HUDEP-2 (cell line): Measurements from ENCODE around the gene CFAP410.

Experiments used
- DNase-seq, 76 experiments: peaks; one replicate each; lab custom pipeline; 2025; ENCODE audit not compliant: unreplicated experiment in 76 of 76; lab: John Stamatoyannopoulos, UW

CFAP410 gene

DNA sequence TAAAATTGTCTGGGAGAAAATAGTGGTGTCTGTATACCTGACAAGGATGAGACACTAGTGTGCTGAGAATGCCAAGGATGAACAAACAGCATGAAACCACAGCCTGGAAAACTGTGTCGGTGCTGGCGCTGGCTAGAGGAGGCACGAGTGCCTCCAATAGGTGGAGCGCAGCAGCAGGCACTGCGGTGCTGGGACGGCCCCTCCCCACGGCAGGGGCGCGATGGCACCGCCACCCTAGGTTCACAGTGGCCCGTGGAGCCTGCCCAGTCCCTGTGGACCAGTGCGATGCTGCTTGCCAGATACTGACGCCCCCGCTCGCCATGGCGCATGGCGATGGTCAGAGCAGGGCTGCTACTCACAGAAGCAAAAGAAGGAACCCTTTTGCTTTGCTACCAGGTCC lies 6.8 kb downstream of the CFAP410 start:
- DNase-seq: no peak

DNA sequence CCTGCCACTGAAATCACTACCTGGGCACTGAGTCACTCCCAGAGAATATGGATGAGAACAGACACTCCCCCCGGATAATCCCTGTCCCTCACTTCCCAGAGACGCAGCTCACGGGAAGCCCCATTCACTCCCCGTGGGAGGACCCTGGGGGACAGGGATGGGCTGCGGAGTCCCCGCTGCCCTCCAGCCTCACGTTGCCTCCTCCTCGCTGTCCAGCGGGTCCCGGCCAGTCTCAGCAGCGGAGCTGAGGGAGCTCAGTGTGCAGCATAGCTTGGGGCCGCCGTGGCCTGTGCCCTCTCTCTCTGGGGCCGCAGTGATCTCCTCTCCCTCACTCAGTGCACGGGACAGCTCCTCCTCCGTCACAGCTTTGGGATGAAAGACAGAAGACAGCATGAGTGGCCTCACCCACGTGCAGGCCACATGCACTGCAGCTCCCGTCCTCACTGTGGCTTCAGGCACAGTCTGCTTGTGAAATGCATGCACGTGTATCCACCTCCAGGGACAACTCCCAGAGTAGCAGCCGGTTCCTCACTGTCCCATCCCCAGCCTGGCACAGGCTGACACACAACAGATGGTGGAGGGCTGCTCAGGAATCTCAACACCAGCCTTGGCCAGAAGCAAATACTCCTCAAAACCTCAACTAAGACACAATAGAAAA lies 7.4 kb downstream of the CFAP410 start:
- DNase-seq: no peak

DNA sequence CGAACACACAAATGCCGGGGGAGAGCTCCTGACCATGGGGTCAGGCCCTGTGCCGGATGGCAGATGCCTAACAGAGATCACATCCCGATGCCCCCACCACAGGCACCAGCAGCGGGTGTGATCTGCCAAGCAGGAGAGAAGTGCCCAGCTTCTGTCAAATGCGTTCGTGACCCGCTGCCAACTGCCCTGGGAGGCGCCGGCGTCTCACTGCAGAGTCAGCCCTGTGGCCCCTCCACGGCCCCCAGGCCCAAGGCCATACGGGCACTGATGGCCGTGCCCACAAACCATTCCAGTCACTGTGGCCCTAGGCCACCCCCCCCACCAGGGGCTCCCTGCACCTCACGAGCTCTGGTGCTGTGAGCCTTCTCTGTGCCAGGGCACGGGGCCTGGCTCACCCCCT lies 8.0 kb downstream of the CFAP410 start:
- DNase-seq: no peak

DNA sequence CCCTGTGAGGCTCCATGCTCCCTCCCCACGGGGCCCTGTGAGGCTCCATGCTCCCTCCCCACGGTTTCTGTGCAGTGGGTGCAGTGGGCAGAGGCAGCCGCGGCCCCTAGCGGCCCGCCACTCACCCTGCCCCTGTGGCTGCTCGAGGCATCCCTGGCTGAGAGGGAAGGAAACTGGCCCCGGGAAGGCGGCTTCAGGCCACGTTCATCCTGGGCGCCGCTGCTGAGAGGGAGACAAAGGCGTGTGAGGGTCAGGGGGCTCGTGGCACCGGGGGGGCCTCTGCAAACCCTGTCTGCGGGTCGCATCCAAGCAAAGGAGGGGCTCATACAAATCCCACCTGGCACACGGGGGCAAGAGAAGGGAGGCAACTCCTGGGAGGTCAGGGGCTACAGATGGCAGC lies 8.5 kb downstream of the CFAP410 start:
- DNase-seq: no peak

DNA sequence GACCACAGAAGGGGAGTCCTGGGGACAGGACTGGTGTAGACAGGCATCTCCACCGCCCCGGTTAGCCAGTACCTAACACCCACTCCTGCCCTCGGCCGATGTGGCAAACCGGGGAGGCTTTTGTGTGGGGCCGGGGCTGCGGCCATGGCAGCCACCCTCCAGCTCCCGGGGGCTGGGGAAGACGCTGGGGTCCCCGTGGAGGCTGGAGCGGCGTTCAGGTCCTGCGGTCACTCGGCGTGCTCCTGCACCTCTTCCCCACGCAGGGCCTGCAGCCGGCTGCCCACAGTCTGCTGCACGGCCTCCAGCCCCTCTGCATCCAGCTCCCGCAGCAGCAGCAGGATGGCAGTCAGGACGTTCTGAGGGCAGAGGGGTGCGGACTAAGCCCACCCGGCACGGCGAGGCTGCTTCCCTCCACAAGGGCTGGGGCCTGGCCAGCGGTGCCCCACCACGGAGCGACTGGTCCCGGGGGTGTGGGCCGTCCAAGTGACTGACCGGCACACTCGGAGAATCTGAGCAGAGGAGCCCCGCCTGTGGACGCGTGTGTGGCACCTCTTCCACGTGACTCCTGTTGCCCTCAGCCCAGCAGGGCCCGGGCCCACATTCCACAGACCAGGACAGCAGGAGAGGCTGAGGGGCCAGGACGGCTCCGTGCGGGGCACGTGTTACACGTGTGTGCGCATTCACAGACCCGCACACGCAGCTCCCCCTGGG lies 9.1 kb downstream of the CFAP410 start:
- DNase-seq: no peak

DNA sequence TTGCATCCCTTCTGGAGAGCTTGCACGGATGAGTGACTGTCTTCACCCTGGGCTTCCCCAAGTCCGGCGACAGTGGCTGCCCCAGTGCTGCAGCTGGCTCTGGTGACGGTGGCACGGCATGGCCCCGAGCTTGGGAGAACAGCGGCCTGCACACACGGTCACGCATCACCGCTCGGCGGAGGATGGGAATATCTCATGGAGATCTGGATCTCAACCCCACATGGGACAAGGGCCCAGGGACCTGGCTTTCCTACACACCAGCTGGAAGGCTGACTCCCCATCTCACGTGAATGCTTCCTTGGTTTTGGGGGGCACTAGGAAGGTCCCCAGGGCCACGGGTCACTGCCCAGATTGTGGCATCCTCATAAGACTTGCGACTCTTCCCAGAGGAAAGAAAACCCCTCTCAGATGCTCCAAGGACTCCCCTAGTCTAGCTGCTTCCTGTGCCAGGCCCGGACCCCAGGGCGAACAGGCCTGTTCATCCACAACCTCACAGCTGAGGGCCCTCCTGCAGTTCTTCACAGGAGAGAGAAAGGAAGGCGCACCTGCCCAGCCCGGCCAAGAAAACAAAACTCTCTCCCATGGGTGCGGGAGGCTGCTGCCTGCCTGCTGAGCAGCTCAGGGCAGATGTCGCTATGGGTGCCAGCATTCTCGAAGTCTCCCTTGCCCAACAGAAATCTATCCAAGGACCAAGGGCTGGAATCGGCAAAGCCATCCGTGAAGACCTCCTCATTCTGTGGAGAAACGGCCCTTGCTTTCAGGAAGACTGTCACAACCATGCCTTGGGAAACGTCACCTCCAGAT lies 9.9 kb downstream of the CFAP410 start:
- no peak for DNase-seq

DNA sequence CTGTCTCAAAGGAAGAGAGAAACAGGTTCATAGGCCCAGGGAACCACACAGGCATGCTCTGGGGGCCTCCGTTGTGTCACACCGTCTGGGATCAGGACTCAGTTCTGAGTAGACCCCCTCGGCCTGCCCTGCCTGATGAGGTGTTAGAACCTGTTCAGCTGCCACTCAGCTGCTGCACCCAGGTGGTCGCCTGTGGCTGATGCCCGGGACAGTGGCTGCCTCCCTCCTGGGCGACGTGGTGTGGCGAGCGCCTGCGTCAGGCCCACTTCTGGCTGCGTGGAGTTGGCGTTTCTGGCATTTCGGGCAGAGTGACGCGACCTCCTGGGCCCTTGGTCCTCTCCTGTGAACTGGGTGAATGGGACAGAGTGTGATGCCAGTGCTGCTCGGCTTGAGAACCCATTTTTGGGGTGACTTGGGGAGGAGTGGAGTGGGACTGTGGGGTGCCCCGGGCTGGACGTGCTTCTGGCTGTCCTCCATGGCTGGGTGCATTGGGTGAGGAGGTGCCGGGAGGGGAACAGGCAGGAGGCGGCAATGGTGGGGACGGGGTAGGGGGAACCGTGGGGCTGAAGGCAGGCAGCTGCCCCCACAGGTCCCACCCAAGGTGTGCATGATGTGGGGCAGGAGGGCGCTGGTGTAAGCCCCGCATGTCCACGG lies 10.8 kb downstream of the CFAP410 start:
- no peak for DNase-seq

DNA sequence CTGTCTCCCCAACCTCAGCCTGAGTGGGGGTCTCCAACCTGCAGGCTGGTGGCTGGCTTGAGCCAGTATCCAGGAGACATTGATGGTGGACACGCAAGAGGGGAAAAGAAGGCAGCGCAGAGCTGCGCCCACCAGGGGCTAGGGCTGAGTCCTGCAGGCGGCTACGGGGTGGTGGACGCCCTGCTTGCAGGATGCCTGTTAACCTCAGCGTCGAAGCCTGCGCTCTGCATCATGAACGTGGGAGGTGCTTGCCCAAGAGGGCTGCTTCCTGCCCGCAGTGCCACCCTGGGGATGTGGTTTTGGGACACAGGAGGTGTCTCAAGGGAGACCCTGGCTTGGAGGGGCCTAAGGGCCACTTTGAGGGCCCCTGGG lies 11.6 kb downstream of the CFAP410 start:
- no peak for DNase-seq

DNA sequence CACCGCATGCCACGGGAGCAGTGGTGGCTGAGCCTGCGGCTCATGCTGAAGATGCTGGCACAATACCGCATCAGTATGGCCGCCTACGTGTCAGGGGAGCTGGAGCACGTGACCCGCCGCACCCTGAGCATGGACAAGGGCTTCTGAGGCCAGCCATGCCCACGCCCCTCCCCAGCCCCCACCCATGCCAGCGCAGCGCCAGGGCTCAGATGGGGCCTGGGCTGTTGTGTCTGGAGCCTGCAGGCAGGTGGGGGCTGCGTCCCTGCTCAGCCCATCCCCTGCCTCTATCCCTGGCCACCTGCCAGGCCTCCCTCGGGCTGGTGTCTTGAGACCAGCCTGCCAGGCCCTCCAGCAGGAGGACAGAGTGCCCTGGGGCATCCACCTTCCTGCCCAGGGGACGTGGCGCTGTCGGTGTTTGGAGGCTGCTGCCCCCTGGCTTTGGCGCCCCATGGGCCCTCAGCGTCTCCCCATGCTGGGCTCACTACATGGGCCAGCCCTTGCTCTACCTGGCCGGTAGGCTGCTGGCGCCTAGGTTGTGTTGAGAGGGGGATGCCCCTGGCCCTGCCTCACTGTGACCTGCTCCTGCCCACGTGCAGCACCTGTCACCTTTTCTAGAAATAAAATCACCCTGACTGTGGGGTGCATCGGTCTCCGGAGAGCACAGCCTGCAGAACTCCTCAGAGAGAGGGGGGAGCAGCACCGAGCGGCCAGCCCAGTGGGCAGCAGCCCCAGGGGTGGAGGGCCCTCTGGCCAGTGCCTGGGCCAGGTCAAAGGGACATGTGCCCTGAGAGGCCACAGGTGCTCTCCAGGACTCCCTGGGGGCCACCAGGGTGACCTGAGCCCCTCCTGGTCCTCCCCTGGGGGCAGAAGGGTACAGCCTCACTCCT lies 12.2 kb downstream of the CFAP410 start:
- DNase-seq: no peak

DNA sequence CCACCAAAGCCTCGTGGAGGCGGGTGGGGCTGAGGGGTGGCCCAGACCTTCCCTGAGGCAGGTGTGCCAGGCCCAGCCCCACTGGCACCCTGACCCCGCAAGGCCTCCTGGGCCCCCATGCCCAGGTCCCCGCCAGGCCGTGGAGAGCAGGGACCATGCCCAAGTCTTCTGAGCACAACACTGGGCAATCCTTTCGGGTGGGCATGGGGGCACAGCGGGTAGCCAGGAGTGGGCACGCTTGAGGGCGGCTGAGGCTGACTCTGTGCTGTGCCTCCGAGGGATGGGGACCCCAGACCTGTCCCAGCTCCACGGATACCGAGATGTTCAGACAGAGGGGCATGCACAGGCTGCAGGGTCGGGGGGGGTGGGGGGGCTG lies 12.9 kb downstream of the CFAP410 start:
- no peak for DNase-seq

DNA sequence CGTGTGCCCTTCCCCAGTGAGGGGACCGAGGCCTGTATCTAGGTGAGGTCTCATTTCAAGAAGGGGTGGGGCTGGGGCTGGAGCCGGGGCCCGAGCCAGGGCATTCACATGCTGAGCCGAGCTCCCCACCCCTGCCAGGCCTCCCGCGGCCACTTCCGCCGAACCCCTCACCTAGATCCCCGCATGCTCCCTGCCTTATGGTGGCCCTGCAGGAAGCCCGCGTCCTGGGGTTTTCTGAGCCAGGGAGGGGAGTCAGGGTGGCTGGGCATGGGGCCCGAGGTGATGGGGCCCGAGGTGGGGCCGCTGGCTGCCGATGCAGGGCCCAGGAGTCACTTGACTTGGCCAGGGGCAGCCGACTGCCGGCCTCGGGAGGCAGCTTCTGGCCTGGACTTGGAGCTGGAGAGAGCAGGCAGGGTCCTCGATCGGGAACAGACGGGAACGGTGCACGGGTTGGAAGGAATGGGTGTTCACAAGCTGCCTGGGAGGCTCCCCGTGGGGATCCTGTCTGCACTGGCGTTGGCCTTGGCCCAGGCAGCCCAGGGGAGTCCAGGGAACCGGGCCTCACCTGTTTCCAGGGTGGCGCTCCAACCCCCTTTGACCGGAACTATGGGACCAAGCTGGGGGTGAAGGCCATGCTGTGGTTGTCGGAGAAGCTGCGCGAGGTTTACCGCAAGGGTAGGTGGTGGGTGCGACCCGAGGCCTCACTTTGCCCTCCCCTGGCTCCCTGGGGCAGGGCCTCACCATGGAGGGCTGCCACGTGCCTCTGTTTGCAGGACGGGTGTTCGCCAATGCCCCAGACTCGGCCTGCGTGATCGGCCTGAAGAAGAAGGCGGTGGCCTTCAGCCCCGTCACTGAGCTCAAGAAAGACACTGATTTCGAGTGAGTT lies 13.6 kb downstream of the CFAP410 start:
- DNase-seq: no peak

DNA sequence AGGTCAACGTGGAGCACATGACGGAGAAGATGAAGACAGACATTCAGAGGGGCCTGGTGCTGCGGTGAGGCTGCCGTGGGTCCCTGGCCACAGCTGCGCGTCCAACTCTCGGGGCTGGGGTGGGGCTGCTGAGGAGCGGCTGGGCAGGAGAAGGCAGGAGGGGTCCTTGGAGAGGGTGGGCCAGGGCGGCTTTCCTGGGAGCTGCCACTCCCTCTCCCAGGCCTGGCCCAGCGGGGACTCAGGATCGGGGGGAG lies 14.4 kb downstream of the CFAP410 start:
- no peak for DNase-seq

DNA sequence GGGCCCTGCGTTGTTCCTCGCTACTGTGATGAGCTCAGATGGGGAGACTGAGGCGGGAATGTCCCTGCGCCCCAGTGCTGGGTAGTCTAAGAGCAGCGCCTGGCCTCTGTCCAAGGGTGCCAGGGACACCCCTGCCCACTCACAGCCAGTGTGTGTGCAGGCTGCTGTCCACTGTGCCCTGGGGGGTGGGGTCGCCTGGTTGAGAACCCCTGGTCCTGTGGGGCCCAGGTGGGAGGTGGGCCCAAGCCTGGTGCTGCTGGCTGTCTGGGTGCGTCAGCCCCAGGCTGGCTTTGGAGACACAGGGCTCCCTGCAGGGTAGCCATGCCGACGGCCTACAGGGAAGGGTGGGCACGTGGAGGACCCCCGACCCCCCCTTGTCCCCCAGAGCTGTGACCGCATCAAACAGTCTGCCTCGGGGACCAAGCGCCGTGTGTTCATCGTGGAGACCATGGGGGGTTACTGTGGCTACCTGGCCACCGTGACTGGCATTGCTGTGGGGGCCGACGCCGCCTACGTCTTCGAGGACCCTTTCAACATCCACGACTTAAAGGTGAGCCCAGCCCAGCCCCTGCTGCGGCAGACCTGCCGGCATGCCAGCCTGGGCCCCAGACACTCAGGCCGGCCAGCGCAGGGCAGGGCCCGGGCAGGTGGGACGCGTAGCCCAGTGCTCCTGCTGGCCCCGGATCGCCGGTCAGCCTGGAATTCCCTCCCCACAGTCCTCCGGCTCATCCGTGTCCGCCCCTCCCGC lies 14.9 kb downstream of the CFAP410 start:
- no peak for DNase-seq

DNA sequence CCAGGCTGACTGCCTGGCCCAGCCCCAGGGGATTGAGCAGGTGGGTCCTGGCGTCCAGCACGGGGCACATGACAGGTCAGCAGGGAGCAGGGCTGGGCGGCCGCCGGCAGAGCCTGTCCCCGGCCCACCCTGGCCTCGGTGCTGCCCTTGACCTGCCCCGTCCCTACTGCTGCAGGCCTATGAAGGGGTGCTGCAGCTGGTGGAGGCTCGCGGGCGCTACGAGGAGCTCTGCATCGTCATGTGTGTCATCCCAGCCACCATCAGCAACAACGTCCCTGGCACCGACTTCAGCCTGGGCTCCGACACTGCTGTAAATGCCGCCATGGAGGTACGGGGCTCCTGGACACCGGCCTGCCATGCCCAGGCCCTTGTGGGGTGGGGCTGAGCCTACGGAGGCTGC lies 15.6 kb downstream of the CFAP410 start:
- DNase-seq: no peak

DNA sequence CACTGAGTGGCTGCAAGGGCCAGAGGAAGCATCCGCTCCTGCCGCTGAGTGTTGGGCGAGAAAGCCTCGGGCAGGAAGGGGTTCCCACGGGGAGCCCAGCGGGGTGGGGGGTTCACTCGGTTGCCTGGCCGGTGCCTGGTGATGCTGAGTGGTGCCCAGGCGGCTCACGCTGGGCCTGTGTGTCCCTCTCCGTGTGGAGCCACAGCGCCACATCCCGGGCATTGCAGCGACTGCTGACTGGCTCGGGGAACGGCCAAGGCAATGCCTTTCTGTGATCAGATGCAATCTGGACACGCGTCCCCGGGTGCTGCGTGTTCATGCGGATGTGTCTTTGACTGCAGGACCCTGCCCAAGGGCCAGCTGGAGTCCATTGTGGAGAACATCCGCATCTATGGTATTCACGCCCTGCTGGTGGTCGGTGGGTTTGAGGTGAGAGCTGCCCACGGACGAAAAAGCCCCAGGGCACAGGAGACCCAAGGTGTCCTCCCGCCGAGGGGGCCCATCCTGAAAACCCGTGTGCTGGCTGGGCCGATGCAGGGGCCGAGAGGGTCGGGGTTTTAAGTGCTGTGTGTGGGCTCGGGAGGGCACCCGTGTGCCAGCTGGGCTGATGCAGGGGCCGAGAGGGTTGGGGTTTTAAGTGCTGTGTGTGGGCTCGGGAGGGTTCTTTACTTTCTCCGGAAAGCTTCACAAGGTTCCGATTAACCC lies 16.4 kb downstream of the CFAP410 start:
- DNase-seq: no peak

DNA sequence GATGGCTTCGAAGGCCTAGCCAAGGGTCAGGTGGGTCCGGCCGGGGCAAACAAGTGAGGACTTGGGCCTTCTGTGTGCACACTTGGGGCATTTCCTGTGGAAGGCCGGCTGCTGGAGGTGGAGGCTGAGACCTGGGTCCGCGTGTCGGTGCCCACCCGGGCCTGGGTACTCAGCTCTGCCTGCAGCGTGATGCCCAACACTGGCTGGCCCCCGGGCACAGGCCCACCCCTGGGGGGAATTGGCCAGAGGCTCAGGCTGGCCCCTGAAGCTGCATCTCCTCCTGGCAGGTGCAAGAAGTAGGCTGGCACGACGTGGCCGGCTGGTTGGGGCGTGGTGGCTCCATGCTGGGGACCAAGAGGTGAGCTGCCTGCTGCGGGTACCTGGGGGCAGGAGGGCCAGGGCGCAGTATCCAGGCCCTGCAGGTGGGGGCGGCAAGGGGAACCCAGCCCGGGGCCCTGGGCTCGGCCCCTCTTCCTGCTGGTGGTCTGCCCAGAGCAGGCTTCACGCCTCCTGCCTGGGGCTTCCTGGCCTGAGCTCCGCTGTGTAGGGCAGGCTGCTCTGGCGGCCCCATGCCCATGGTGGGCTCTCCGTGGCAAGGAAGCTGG lies 17.2 kb downstream of the CFAP410 start:
- DNase-seq: no peak

DNA sequence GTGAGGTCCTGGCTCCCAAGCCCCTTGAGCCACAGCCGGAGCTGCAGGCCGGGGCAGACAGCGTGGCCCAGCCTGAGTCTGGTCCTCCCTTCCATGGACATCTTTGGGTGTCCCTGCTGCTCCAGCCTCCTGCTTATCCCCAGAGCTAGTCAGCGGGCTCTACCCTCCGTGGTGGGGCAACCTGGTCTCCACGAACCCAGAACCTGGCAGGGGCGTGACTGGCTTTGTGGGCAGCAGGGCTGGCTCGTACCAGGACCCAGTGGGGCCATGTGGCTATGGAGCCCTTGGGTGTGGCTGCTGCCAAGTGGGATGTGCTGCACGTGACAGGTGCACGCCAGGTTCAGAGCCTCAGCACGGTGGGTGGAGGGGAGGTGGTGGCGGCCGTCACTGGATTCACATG lies 18.3 kb downstream of the CFAP410 start:
- DNase-seq: no peak

DNA sequence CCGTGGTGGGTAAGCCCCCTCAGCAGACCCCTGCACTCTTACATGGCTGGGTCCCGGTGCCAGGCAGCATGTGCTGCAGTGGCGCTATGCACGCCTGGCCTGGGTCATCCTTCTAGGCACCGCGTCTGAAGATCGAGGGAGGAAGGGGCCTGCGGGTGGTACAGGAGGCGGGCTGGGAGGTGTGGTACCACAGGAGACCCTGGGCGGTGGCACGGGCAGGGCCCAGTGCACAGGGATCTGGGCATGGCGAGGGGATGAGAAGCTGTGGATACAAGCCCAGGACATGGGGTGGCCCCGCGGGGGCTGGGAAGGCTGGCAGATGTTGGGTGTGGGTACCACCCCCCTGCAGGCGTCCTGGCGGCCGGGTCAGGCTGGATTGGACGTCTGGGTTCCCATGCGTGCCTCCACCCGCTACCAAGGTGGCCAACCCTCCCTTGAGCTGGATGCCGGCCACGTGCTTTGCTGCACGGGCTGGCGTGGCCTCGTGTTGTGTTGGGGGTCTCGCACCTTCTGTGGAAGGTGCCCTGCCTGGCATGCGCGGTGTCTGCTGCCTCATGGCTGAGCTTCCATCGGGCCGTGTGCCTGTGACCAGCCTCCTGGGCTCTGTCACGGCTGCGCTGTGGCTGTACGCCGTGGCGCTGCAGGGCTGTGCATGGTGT lies 19.7 kb downstream of the CFAP410 start:
- DNase-seq: no peak
